22Rv1 (cell line): ENCODE data around the gene TAGLN2.

ENCODE experiments used
- H3K27ac ChIP-seq: fragments of 450-650 bp; 2 replicates; pipeline ENCODE4 v1.5.1; 2017
- ZFX ChIP-seq: fragments of 450-650 bp; IDR thresholded peaks from 2 replicates; pipeline ENCODE4 v1.6.1; 2017; ENCODE audit warnings: antibody characterized with exemption, borderline replicate concordance
- TF ChIP-seq, protein P1 (sequence below): fragments of 450-650 bp; IDR thresholded peaks from 2 replicates; pipeline ENCODE4 v1.5.1; 2017; ENCODE audit warnings: mild to moderate bottlenecking

Gene TAGLN2

DNA sequence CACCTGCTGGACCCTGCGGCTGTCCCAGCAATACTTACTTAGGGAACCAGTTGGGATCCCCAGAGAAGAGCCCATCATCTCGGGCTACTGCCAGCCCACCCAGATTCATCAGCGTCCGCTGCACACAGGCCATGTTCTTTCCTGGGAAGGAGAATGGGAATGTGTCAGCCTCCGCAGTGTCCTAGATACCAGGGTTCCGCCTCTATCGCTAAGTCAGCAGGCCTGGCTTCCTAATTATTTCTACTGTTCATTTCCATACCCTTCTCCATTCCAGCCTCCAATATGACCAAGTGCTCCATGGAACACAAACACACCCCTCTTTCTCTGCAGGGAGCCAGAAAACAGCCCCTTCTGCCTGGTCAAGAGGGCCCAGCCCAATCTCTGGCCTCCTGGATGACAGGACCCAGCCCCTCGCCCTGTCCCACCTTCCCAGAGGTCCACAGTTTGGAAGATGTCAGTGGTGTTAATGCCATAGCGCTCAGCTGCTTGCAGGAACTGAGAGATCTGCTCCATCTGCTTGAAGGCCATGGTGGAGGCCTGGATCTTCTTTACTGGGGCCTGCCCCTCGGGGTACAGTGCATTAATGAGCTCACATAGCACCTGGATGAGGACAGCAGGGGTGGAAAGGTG lies 6.0 kb downstream of the TAGLN2 start:
- no peak overlapping the region for H3K27ac ChIP-seq
- TF ChIP-seq, protein P1, sequence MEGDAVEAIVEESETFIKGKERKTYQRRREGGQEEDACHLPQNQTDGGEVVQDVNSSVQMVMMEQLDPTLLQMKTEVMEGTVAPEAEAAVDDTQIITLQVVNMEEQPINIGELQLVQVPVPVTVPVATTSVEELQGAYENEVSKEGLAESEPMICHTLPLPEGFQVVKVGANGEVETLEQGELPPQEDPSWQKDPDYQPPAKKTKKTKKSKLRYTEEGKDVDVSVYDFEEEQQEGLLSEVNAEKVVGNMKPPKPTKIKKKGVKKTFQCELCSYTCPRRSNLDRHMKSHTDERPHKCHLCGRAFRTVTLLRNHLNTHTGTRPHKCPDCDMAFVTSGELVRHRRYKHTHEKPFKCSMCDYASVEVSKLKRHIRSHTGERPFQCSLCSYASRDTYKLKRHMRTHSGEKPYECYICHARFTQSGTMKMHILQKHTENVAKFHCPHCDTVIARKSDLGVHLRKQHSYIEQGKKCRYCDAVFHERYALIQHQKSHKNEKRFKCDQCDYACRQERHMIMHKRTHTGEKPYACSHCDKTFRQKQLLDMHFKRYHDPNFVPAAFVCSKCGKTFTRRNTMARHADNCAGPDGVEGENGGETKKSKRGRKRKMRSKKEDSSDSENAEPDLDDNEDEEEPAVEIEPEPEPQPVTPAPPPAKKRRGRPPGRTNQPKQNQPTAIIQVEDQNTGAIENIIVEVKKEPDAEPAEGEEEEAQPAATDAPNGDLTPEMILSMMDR = no peak
- no peak for TF ChIP-seq ZFX

DNA sequence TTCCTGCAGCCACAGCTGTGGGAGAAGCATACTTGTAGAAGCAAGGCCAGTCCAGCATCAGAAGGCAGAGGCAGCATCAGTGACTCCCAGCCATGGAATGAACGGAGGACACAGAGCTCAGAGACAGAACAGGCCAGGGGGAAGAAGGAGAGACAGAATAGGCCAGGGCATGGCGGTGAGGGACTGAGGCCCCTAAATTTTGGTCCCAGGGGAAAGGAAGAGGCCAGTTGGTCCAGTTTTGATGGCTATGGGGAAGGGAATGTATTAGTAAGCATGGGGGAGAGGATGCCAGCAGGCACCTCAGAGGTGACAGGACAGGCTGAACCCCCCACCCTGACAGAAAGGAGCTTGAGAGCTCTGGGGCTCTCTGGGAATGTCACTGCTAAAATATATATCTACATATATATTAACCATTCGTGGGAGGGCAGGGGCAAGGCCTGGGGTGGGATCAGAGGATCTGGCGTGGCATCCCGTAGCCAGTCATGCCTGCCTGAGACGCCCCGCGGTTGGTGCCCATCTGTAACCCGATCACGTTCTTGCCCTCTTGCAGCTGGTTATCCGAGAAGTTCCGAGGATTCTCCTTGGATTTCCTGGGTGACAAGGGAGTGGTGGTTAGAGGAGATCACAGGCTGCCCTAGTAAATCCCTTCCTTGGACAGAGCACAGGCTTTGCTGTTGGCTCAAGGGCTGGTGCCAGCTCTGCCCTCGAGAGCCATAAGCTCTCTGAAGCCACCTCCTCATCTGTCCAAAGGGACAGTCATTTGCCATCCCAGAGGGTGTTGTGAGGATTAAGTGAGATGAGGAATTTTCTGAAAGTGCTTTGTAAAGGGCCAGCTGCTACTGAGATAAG lies 6.7 kb downstream of the TAGLN2 start:
- H3K27ac ChIP-seq = 0 out of 2 replicates have a peak overlapping the region, but pooled peaks have one; percentile 67
- no peak for TF ChIP-seq ZFX
- TF ChIP-seq, protein P1 = no peak

DNA sequence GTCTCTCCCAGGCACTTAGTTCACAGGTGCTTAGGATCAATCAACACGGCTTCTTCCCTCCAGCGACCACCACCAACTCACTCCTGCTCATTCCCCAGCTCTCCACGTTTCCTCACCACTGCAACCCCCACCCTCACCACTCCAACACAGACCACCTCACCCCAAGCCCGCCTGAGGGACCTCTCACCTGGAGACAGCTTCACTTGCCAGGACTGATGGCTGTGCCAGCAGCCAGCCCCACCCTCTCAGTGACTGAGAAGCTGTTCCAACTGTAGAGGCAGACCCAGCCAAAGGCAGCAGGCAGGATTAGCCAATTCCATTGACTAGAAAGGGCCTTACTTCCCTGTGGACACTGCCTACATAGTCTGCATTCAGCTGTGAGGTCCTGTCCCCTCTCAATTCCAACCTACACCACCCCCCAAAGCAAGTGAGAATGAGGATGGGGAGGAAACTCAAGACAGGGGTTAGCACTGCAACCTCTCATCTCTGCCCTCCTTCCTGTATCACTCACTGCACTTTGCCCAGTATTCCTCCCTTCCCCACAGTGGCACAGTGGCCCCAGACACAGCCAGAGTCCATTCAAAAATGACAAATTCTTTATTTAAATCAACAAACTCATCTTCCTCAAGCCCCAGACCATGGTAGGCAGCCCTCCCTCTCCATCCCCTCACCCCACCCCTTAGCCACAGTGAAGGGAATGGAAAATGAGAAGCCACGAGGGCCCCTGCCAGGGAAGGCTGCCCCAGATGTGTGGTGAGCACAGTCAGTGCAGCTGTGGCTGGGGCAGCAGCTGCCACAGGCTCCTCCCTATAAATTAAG lies 7.6 kb downstream of the TAGLN2 start:
- peak overlapping the region; percentile 67 for H3K27ac ChIP-seq
- TF ChIP-seq, protein P1 = no peak
- TF ChIP-seq ZFX = no peak

DNA sequence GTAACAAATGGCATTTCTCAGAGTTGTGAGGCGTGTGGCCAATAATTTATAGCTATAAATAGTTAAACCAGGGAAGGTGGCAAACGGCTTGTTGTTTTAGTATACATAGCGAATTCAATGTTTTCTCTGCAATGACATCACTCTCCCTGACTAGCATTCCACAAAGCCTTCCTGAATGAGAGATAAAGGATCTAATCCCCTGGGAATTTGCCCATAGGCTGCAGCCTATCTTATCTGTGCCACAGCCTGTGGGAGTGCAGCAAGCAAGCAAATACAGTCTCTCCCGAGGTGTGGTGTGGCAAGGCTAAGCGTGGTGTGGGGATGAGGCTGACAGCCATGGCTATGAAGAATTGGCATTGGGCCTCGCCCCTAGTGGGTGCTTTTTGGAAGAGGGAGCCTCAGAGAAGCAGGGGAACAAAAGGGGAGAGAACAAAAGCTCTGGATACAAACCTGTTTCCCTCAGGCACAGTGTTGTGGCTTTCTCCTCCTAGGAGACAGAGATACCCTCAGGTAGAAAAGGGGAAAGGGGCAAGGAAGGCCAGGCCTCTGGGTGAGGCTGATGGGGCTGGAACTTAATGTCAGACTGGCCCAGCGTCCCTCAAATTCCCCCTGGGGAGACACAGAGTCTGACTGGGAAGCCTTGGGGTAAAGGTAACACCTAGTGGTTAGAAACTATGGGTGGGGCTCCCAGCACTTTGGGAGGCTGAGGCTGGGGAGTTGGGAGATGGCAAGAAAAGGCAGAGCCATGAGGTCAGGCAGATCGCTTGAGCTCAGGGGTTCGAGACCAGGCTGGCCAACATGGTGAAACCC lies 8.9 kb downstream of the TAGLN2 start:
- TF ChIP-seq ZFX = no peak
- TF ChIP-seq, protein P1 = no peak
- peak overlapping the region; percentile 67 for H3K27ac ChIP-seq

DNA sequence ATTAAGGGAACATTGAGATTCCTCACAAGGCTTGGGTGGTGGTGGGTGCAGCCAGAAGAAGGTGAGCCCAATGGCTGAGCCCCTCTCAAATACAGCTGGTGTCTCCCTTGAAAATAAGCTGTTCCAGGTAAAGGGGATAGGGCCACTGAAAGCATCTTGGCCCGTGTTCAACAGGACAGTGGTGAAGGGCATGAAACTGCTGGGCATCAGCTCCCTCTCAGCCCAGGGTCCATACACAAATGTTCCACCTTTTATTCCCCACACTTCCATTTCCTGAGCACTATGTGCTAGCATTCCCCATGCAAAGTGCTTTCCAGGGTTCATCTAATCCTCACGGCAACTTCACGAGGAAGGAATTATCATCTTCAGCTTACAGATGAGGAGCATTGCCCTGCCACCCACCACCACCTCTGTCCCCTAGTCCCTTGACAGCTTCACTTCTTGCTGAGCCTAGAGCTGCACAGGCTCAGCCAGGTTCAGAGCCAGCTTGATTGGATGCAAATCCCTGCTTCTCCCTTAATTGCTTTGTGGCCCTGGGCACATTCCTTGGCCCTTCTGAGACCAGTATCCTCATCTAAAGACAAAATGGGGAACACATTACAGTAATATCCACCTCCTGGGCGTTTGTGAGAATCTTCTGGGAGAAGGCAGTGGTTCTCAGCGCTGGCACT lies 9.6 kb downstream of the TAGLN2 start:
- TF ChIP-seq ZFX = no peak
- TF ChIP-seq, protein P1 = no peak
- H3K27ac ChIP-seq = peak overlapping the region; percentile 67
